Skeletal muscle cell (primary cell): ENCODE results near the gene COL5A2.

ENCODE experiments used
- DNase-seq: peaks from one replicate; pipeline ENCODE4 v3.0.0-alpha.2; 2010; ENCODE audit warnings: low read depth
- H3K4me3 ChIP-seq: 2 replicates; pipeline ENCODE4 v1.5.1; 2011; ENCODE audit warnings: low read depth, mild to moderate bottlenecking, control low read depth, low read length, moderate library complexity

The COL5A2 gene

GRCh38 chr2:189116087-189116486 lies 63.5 kb downstream of the COL5A2 start:
- H3K4me3 ChIP-seq: no peak overlapping the region
- DNase-seq: no peak

GRCh38 chr2:189115126-189115525 lies 64.4 kb downstream of the COL5A2 start:
- no peak for DNase-seq

GRCh38 chr2:189113963-189114362 lies 65.6 kb downstream of the COL5A2 start:
- no peak overlapping the region for H3K4me3 ChIP-seq
- no peak for DNase-seq

More at GRCh38 chr2:189115126-189115525, 64.4 kb downstream of the COL5A2 start:
- H3K4me3 ChIP-seq: no peak overlapping the region

GRCh38 chr2:189111063-189111715 lies 68.4 kb downstream of the COL5A2 start:
- no peak overlapping the region for H3K4me3 ChIP-seq
- no peak for DNase-seq

GRCh38 chr2:189109921-189110397 lies 69.6 kb downstream of the COL5A2 start:
- no peak for DNase-seq
- no peak overlapping the region for H3K4me3 ChIP-seq

GRCh38 chr2:189104934-189105333 lies 74.6 kb downstream of the COL5A2 start:
- no peak overlapping the region for H3K4me3 ChIP-seq
- no peak for DNase-seq

- DNase-seq: no peak
- H3K4me3 ChIP-seq: no peak overlapping the region
Measured at GRCh38 chr2:189102735-189103134, 76.8 kb downstream of the COL5A2 start.

- no peak overlapping the region for H3K4me3 ChIP-seq
- DNase-seq: no peak
Measured at GRCh38 chr2:189097934-189098333, 81.6 kb downstream of the COL5A2 start.

- H3K4me3 ChIP-seq: no peak overlapping the region
- DNase-seq: peak; percentile 72
Measured at GRCh38 chr2:189096769-189097447, 82.7 kb downstream of the COL5A2 start.

- no peak overlapping the region for H3K4me3 ChIP-seq
- DNase-seq: no peak
Measured at GRCh38 chr2:189095101-189095500, 84.5 kb downstream of the COL5A2 start.

- peak; percentile 93 for DNase-seq
- no peak overlapping the region for H3K4me3 ChIP-seq
Measured at GRCh38 chr2:189092936-189093335, 86.6 kb downstream of the COL5A2 start.

- H3K4me3 ChIP-seq: no peak overlapping the region
- no peak for DNase-seq
Measured at GRCh38 chr2:189091253-189091652, 88.3 kb downstream of the COL5A2 start.

GRCh38 chr2:189088591-189089205 lies 90.9 kb downstream of the COL5A2 start:
- no peak for DNase-seq

GRCh38 chr2:189086710-189087109 lies 92.9 kb downstream of the COL5A2 start:
- peak; percentile 48 for DNase-seq
- H3K4me3 ChIP-seq: no peak overlapping the region

More at GRCh38 chr2:189088591-189089205, 90.9 kb downstream of the COL5A2 start:
- H3K4me3 ChIP-seq: no peak overlapping the region

GRCh38 chr2:189086250-189086649 lies 93.3 kb downstream of the COL5A2 start:
- H3K4me3 ChIP-seq: no peak overlapping the region
- no peak for DNase-seq

- no peak for DNase-seq
- H3K4me3 ChIP-seq: no peak overlapping the region
Measured at GRCh38 chr2:189083606-189084005, 96.0 kb downstream of the COL5A2 start.

- H3K4me3 ChIP-seq: no peak overlapping the region
- no peak for DNase-seq
Measured at GRCh38 chr2:189083106-189083505, 96.5 kb downstream of the COL5A2 start.

- peak; percentile 89 for DNase-seq
- H3K4me3 ChIP-seq: no peak overlapping the region
Measured at GRCh38 chr2:189082376-189082975, 97.1 kb downstream of the COL5A2 start.

GRCh38 chr2:189076572-189076971 lies 103.0 kb downstream of the COL5A2 start:
- DNase-seq: no peak
- H3K4me3 ChIP-seq: no peak overlapping the region

GRCh38 chr2:189076120-189076519 lies 103.4 kb downstream of the COL5A2 start:
- no peak overlapping the region for H3K4me3 ChIP-seq
- DNase-seq: no peak
